Measurements from ENCODE around the gene RD3L. TPM values are rescaled to one million over a fixed set of nuclear protein-coding genes. Genes with fewer than 3 reads are reported as not detected.
"Not testable (repeated sequence)": the region's sequence is repeated elsewhere in the genome, so short reads cannot be mapped to it uniquely, and the experiment has no call there.

Gene RD3L
- total RNA-seq, 1 donor from 2014 or later: not detected

DNA sequence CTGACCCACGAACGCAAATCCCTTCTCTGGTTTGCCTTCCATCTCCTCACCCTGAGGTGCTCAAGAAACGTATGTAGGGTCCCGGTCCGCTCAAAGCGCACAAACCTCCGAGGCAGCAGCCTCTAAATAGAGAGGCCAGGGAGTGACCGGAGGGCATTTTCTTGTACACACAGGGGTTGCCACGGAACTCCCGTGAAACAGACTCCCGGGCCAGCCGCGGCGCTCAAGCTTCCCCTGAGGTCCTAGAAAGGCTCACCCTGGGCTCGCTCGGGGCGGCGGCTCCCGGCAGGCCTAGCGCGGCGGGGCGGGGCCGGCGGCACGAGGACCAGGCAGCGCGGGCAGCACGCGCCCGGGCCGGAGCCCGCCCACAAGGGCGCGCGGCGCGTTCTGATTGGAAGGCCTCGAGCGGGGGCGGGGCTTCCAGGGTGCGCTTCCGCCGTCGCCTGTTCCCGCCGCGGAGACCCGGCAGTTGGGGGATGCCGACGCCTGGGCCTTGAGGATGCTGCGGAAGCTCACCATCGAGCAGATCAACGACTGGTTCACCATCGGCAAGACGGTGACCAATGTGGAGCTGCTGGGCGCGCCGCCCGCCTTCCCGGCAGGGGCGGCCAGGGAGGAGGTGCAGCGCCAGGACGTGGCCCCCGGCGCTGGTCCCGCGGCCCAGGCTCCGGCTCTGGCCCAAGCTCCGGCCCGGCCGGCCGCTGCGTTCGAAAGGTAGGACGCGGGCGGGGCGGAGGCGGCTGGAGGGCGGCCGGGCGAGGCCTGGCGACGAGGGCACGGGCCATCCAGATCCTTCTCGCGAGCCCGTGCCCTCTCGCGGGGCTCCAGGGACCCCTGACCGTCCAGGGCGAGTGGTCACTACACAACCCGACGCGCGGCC is 14.1 kb downstream of the RD3L start, which contains the start of gene TDRD9:
TSS of gene TDRD9 (plus strand) at position 446 of the 880 bp plus-strand sequence. CDS start at position 500, 54 bp downstream.
- no peak within 1 kb of the TSS for H3K4me3 Mint-ChIP-seq (ENCODE audit: unreplicated experiment)
- no peaks in the 10 kb centered on the region for H3K36me3 Mint-ChIP-seq (ENCODE audit: low read depth)
- peaks cover 16% of the 10 kb centered on the region for H3K27me3 Mint-ChIP-seq (ENCODE audit: low read depth)
- H3K4me1 Mint-ChIP-seq (ENCODE audit: low read depth): no peaks in the 10 kb centered on the region
- H3K27ac Mint-ChIP-seq (ENCODE audit: unreplicated experiment): no peak within 1 kb of the TSS
- H3K9me3 Mint-ChIP-seq (ENCODE audit: low read depth): no peaks in the 10 kb centered on the region
- TF ChIP-seq CTCF (IDR thresholded peaks at IDR 0.05): no peak
- no peak for DNase-seq (ENCODE audit: low spot score)

- no peak overlapping the region for H3K27ac Mint-ChIP-seq (ENCODE audit: unreplicated experiment)
- H3K9me3 Mint-ChIP-seq (ENCODE audit: low read depth): no peaks in the 10 kb centered on the region
- no peaks in the 10 kb centered on the region for H3K36me3 Mint-ChIP-seq (ENCODE audit: low read depth)
- no peak for TF ChIP-seq CTCF (IDR thresholded peaks at IDR 0.05)
- H3K4me3 Mint-ChIP-seq (ENCODE audit: unreplicated experiment): no peak overlapping the region
- peaks cover 17% of the 10 kb centered on the region for H3K27me3 Mint-ChIP-seq (ENCODE audit: low read depth)
- no peak for DNase-seq (ENCODE audit: low spot score)
- no peaks in the 10 kb centered on the region for H3K4me1 Mint-ChIP-seq (ENCODE audit: low read depth)
These were observed 14.8 kb downstream of the RD3L start for GRCh38 chr14:103927566-103927965.

- DNase-seq (ENCODE audit: low spot score): no peak
- H3K27ac Mint-ChIP-seq (ENCODE audit: unreplicated experiment): no peak overlapping the region
- H3K9me3 Mint-ChIP-seq (ENCODE audit: low read depth): no peaks in the 10 kb centered on the region
- TF ChIP-seq CTCF (IDR thresholded peaks at IDR 0.05): no peak
- peaks cover 8% of the 10 kb centered on the region for H3K4me1 Mint-ChIP-seq (ENCODE audit: low read depth)
- H3K27me3 Mint-ChIP-seq (ENCODE audit: low read depth): peaks cover 12% of the 10 kb centered on the region
- H3K36me3 Mint-ChIP-seq (ENCODE audit: low read depth): no peaks in the 10 kb centered on the region
- H3K4me3 Mint-ChIP-seq (ENCODE audit: unreplicated experiment): no peak overlapping the region
These were observed 17.0 kb downstream of the RD3L start for GRCh38 chr14:103925316-103925715.

DNA sequence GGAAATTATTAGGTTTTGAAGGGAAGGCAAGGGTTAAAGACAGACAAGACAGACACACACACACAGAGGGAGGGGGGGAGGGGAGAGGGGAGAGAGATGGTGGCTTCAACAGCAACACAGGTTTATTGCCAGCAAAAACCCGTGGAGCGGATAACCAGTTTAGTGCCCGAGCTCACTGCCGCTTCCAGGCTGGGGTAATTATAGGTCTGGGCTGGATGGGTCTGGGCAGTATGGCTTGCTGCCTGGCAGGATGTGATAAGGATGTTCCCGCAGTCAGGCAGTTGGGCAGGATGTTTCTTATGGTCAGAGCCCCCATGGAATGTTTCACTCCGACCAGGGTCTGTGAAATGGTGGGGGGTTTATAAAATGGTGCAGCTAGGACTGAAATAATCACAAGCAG is 18.5 kb downstream of the RD3L start:
- no peak for TF ChIP-seq CTCF (IDR thresholded peaks at IDR 0.05)
- H3K27ac Mint-ChIP-seq (ENCODE audit: unreplicated experiment): no peak overlapping the region
- H3K27me3 Mint-ChIP-seq (ENCODE audit: low read depth): peaks cover 10% of the 10 kb centered on the region
- no peaks in the 10 kb centered on the region for H3K9me3 Mint-ChIP-seq (ENCODE audit: low read depth)
- DNase-seq (ENCODE audit: low spot score): no peak
- peaks cover 15% of the 10 kb centered on the region for H3K4me1 Mint-ChIP-seq (ENCODE audit: low read depth)
- H3K4me3 Mint-ChIP-seq (ENCODE audit: unreplicated experiment): no peak overlapping the region
- H3K36me3 Mint-ChIP-seq (ENCODE audit: low read depth): no peaks in the 10 kb centered on the region

GRCh38 chr14:103921855-103922200 is 20.5 kb downstream of the RD3L start:
- Mint-ChIP-seq H3K4me1 (ENCODE audit: low read depth) (peaks cover 15% of the 10 kb centered on the region), H3K4me3 (ENCODE audit: unreplicated experiment) (peak overlapping the region; percentile 90)
- H3K36me3 Mint-ChIP-seq (ENCODE audit: low read depth); DNase-seq (ENCODE audit: low spot score); H3K9me3 Mint-ChIP-seq (ENCODE audit: low read depth); H3K27me3 Mint-ChIP-seq (ENCODE audit: low read depth); H3K27ac Mint-ChIP-seq (ENCODE audit: unreplicated experiment): not testable (repeated sequence)
